Neural cell (in vitro differentiated cells): ENCODE measurements around the gene SCD.

Experiments used
- CTCF ChIP-seq: fragments of 450-650 bp; IDR thresholded peaks from 2 replicates; pipeline ENCODE4 v1.5.1; 2014; ENCODE audit warnings: antibody characterized with exemption, mild to moderate bottlenecking, moderate library complexity; ENCODE audit not compliant: poor library complexity, severe bottlenecking
- TAF1 ChIP-seq: IDR thresholded peaks from 2 replicates; pipeline ENCODE4 v1.6.1; 2012; ENCODE audit warnings: low read depth

- TF ChIP-seq CTCF (no peak), TAF1 (no peak)
Measured at GRCh38 chr10:100380400-100380799, 33.4 kb downstream of the SCD start.
